Dedifferentiated amniotic fluid mesenchymal stem cell (primary cell): ENCODE measurements around the gene MAP2K3.

Experiments used
- DNase-seq: peaks from one replicate; pipeline ENCODE4 v3.0.0-alpha.2; 2016; ENCODE audit errors: extremely low spot score

The MAP2K3 gene

GRCh38 chr17:21282850-21283249 is 1.7 kb upstream of the MAP2K3 start:
- no peak for DNase-seq

GRCh38 chr17:21283482-21284318 is 811 bp upstream of the MAP2K3 start:
- no peak for DNase-seq

DNA sequence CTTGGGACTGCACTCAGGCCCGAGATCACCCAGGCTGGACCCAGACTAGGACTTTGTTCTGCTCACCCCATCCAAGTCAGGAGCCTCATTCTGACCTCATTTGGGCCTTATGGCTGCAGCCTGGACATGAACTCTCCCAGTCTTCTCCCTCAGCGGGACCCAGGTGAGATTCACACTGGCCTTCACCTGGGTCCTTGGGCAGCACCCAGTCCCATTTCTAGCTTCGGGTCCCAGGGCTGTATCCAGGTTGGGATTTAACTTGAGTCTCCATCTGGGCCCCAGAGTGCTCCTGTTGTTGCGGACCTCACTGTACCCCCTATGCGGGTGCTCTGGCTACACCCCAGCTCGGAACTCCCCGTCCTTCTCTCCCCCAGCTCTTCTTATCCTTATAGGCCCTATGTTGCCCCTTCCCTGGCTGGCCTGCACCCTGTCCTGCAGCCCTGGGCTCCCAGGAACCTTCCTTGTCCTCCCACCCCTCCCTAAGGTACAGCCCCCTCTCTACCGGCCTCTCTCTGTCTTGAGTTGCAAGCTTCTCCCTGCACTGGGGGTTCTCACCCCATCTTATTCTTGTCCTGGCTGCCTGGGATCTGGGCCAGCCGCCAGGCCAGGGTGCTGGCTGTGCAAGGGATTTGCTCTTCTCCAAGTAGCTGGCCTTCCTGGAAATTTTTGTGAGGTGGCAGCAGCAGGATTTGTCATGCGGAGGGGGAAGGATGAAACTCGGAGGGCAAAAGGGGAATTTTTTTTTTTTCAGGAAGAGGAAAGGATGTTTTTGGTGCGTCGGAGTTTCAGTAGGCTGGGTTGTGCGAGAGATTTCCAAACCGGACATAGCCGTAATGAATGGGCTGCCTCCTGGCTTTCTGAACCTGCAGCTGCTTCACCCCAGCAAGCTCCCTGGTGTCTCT is 904 bp downstream of the MAP2K3 start:
- DNase-seq, result no peak

DNA sequence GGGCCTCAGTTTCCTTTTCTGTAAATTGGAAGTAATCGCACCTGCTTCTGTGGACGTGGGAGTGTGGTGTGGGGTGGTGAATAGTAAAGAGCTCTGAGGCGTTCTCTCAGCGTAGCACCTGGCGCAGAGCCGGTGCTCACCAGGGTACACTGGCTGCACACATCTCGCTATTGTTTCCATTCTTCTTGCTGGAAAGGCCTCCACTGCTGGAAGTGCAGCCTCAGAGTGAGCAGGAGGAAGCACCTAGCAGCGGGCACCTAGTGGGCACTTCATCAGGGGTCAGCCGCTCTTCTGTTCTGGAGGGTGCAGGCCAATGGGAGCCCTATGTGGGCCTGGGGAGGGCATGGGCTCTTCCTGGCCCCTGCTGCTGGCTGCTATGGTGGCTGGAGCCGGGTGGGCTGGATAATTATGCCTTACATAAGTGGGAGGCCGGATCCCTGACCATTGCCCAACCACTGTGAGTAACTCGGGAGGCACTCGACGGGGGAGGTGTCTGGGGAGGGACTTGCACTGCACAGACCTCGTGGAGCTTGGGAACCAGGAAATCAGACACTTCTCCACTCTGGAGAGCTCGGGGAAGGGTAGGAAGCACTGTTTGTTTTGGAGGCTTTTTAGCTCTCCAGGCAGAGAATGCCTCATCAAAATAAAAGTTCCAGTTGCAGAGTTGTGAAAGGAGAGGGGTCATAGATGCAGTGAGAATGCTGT is 1.7 kb downstream of the MAP2K3 start:
- DNase-seq, result peak; percentile 97

DNA sequence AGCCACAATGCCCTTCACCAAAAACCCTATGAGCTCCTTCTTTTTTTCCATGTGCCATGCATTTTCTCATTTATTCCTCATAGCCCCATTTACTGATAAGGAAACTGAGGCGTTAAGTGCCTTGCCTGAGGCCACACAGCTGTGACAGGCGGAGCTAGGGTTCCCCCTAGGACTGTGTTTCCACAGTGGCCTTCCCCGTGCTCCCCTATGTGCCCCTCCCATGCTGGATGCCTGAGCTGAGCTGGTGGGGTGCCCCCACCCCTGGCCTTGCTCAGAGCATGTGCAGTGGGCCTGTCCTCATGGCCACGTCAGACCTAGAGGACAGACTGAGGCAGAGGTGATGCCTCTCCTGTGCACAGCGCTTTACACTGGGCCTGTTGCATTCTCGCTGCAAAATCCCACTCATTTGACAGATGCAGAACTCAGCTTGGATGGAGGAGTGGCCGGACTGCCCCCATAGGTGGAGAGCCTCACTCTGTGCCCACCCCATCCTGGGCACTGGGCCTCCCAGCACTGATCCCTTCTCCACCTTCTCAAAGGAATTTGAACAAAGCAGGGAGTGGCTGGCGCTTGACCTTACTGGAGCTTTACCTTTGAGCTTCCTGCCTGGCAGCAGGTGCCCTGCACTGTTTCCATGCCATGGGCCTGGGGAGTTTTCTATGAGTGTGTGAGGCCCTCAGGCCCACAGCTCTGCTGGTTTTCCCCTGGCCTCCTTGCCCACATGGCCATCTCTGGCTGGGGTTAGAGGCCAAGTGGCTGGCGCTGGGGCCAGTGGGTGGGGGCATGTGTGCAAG is 2.6 kb downstream of the MAP2K3 start:
- no peak for DNase-seq

- DNase-seq, result peak; percentile 92
Measured at GRCh38 chr17:21287703-21288449, 3.4 kb downstream of the MAP2K3 start.

DNA sequence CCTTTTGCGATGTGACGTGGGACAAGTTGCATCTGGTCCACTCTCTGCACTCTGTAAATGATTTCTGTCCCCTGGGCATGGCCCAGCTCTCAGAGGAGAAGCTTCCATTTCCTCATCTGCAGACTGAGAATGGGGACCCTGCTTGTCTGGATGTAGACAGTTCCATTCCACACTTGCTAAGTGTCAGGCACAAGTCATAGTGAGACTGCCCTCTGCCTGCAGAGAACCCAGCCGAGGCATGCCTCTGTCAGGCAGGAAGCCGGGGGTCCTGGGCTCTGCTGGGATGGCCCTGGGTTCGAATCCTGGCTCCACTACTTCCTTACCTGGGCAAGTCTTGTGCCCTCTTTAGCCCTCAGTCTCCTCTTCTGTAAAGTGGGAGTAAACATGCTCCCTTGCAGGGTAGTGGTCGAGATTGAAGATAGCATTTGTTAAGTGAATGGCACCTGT is 4.1 kb downstream of the MAP2K3 start:
- no peak for DNase-seq

DNA sequence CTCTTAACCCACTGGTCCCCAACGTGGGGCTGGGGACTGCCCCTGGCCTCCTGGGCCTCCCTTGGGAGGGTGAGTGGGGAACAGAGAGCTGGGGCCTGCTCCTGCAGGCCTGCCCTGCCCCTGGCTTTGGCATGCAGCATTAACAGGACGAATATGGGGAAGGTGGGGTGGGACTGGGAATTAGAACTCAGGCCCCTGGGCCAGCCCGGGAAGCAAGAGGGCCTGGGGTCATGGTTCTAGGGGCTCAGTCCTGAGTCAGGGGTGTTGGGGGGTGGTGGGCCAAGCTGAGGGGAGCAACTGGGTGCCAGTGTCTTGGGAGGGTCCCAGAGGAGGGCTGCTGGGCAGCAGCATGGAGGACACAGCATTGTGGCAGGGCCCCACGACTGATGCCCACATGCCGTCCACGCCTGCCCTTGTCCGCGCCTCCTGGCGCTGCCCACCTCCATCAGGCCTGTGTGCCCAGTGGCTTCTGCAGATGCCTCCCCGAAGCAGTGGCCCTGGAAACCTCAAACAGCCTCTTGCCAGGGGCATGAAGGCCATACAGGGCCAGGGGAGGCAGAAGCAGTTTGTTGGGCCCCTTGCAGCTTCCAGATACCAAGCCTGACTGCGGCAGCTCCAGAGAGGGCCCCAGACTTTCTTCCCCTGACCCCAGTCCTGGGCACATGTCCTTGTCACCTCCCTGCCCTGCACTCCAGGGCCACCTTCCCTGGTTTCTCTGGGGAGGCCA is 4.8 kb downstream of the MAP2K3 start:
- DNase-seq, result no peak

- DNase-seq, result no peak
Measured at GRCh38 chr17:21289902-21290571, 5.5 kb downstream of the MAP2K3 start.

DNA sequence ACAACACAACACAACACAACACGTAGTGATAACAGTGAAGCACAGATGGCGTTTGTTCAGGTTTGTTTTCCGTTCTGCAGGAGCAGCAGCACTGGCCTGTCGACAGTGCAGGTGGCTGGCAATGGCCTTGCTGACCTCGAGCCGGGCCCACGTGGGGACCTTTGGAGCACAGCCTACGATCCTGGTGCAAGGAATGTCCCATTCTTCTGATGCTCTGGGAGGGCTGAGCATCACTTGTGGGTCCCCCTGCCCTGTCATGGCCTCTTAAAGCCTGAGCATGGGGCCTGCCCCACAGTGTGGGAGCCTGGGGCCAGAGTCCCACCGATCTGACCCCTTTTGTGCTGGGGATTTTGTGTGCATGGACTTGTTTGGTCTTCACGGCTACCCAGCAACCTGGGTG is 6.8 kb downstream of the MAP2K3 start:
- no peak for DNase-seq

DNA sequence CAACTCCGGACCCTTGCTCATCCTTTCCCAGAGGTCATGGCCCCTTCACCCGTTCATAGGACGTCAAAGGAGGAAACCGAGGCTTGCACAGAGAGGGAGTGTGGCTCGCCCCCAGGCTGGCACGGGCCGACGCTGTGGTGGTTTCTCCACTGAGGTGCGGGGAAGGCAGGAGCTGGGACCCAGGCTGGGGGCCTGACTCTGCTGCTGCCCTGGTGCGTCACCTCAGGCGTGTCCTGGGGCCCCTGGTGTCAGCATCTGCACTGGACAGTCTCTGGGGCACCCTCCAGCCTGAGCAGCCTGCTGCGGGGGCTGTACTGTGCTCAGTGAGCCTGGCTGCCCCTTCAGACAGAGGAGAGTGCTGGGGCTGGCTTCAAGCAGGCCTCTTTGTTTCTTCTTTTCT is 7.4 kb downstream of the MAP2K3 start:
- DNase-seq, result no peak

GRCh38 chr17:21292867-21293830 is 8.6 kb downstream of the MAP2K3 start:
- DNase-seq, result no peak

- DNase-seq, result no peak
Measured at GRCh38 chr17:21293831-21294210, 9.3 kb downstream of the MAP2K3 start.

- DNase-seq, result no peak
Measured at GRCh38 chr17:21294321-21295035, 10.0 kb downstream of the MAP2K3 start.

DNA sequence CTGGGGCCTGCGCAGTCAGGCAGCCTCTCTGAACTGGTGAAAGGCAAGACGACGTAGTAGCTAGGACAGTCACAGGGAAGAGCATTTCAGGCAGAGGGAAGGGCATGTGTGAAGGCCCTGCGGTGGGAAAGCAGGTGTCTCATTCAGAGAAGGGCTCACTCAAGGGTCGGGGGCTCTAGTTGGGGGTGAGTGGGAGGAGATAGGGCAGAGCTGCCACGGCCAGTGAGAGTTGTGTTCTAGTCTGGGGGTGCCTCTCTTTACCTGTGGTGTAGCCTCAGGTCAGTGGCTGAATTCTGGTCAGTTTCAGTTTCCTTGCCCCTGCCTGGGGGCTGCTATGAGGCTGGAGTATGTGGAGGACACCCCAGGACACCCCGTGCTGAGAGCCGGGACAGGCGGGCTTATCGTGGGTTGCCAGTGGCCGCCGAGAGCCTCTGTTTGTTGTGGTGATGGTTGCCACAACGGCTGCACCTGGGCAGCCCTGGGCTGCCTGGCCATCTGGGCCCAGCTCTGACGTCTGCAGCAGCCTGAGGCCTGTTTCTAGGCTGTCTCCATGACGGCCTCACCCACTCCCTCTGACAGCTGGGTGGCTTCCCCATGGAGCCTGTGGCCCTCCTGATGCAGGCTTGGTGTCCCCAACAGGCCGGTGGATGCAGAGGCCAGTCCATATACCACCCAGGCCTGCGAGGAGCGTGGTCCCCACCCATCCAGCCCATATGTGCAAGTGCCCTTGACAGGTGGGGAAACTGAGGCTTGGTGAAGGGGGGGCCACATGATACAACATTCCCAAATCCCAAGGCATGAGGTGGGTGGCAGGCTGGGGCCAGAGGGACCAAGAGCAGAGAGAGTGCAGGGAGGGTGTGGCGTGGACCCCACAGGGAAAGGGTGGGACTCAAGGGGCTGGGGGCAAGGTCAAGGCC is 10.8 kb downstream of the MAP2K3 start:
- no peak for DNase-seq
